Endothelial cell of umbilical vein (primary cell): ENCODE results near the gene RAMACL. TPM values are rescaled to one million over a fixed set of nuclear protein-coding genes. Genes with fewer than 3 reads are reported as not detected.

ENCODE experiments used
- BruUV-seq: library from RNA; stranded (reverse); fragments of 400-500 nt; replicated peaks from 2 replicates; lab custom pipeline; 2021; lab: Mats Ljungman, UMichigan
- CTCF ChIA-PET: fragments of 300-600, 350-600 bp; sonication (Branson Sonifier 250); formaldehyde crosslinking; loops from one replicate; lab custom pipeline; 2021; ENCODE audit warnings: antibody characterized with exemption, inconsistent platforms; lab: Charles Lee
- POLR2A ChIA-PET: fragments of 300-600, 350-600 bp; sonication (Branson Sonifier 250); formaldehyde crosslinking; loops from one replicate; lab custom pipeline; 2021; ENCODE audit warnings: antibody characterized with exemption, inconsistent platforms; lab: Charles Lee
- DNase-seq: peaks from one replicate; pipeline ENCODE4 v3.0.0-alpha.2; 2011; ENCODE audit warnings: low read depth, low spot score
- FAIRE-seq: peaks from 2 replicates; lab custom pipeline; 2011; peaks lifted over from hg19 to GRCh38; lab: Jason Lieb, UNC
- H2AFZ ChIP-seq: 2 replicates; pipeline ENCODE4 v1.6.0; 2012; ENCODE audit warnings: low read depth, low read length, control low read depth, inconsistent platforms
- H3K27ac ChIP-seq: 2 replicates; pipeline ENCODE4 v1.5.1; 2011; ENCODE audit warnings: low read depth, mild to moderate bottlenecking, control low read depth, low read length, moderate library complexity; ENCODE audit not compliant: insufficient read depth
- H3K27me3 ChIP-seq, 2 experiments: 2 replicates each; pipeline versions ENCODE4 v1.6.0 to v1.6.1; 2011; ENCODE audit warnings: low read length in 2 of 2, mixed read lengths in 1 of 2; ENCODE audit not compliant: control insufficient read depth in 2 of 2, insufficient read depth in 2 of 2
- H3K36me3 ChIP-seq, 2 experiments: 2 replicates in 1 of 2; 3 replicates in 1 of 2; pipeline ENCODE4 v1.5.1; 2011; ENCODE audit warnings: low read length in 2 of 2, mild to moderate bottlenecking in 1 of 2, moderate library complexity in 1 of 2; ENCODE audit not compliant: control insufficient read depth in 2 of 2, insufficient read depth in 2 of 2; ENCODE audit errors: extremely low read depth in 1 of 2
- H3K4me1 ChIP-seq: 3 replicates; pipeline ENCODE4 v1.5.1; 2011; ENCODE audit warnings: mild to moderate bottlenecking, low read length; ENCODE audit not compliant: control insufficient read depth, insufficient read depth; ENCODE audit errors: extremely low read depth
- H3K4me2 ChIP-seq: 2 replicates; pipeline ENCODE4 v1.6.1; 2011; ENCODE audit warnings: low read length, control low read depth, mixed read lengths; ENCODE audit not compliant: insufficient read depth
- H3K4me3 ChIP-seq, 3 experiments: fragments of 200-600 bp in 1 of 3; sonication (generic), shearing (Covaris generic) in 1 of 3; replicated peaks in 1 of 3; 2 replicates each; pipeline ENCODE4 v1.5.1; 2011 to 2016; ENCODE audit warnings: control low read depth in 3 of 3, low read length in 3 of 3, mild to moderate bottlenecking in 2 of 3, inconsistent platforms in 1 of 3, low read depth in 1 of 3, moderate library complexity in 1 of 3; ENCODE audit not compliant: insufficient read depth in 1 of 3
- H3K79me2 ChIP-seq: 2 replicates; pipeline ENCODE4 v1.6.0; 2012; ENCODE audit warnings: low read length, inconsistent platforms; ENCODE audit not compliant: control insufficient read depth, insufficient read depth
- H3K9ac ChIP-seq: replicated peaks from 2 replicates; pipeline ENCODE3; 2011; ENCODE audit warnings: low read length, control low read depth; ENCODE audit not compliant: insufficient read depth; ENCODE audit errors: extremely low read depth
- H3K9me1 ChIP-seq: replicated peaks from 3 replicates; pipeline ENCODE4 v1.6.0; 2011; ENCODE audit warnings: mild to moderate bottlenecking, low read length; ENCODE audit not compliant: control insufficient read depth, insufficient read depth; ENCODE audit errors: extremely low read depth
- H3K9me3 ChIP-seq: replicated peaks from 2 replicates; pipeline ENCODE4 v1.5.1; 2012; ENCODE audit warnings: low read length, inconsistent platforms; ENCODE audit not compliant: control insufficient read depth, insufficient read depth
- H4K20me1 ChIP-seq: replicated peaks from 2 replicates; pipeline ENCODE3; 2011; ENCODE audit warnings: mild to moderate bottlenecking, low read length; ENCODE audit not compliant: control insufficient read depth, insufficient read depth; ENCODE audit errors: extremely low read depth
- CTCF ChIP-seq, 2 donors: IDR thresholded peaks; 1 replicate in 1 of 2; 2 replicates in 1 of 2; pipeline ENCODE4 v1.5.1; 2011; ENCODE audit warnings: low read length in 2 of 2, mild to moderate bottlenecking in 2 of 2, moderate library complexity in 2 of 2, control low read depth in 1 of 2, inconsistent platforms in 1 of 2, low read depth in 1 of 2; ENCODE audit not compliant: insufficient read depth in 1 of 2; ENCODE audit errors: extremely low read depth in 1 of 2
- EZH2 ChIP-seq: IDR thresholded peaks from 2 replicates; pipeline ENCODE4 v1.6.1; 2012; ENCODE audit warnings: borderline replicate concordance, low read depth, mild to moderate bottlenecking, moderate library complexity, low read length, inconsistent platforms; ENCODE audit not compliant: severe bottlenecking
- FOS ChIP-seq: IDR thresholded peaks from 2 replicates; pipeline ENCODE4 v1.6.1; 2011; ENCODE audit warnings: mild to moderate bottlenecking, low read length, moderate library complexity, borderline replicate concordance; ENCODE audit not compliant: insufficient read depth
- GATA2 ChIP-seq: IDR thresholded peaks from 2 replicates; pipeline ENCODE4 v1.7.0; 2011; ENCODE audit warnings: low read depth, mild to moderate bottlenecking, moderate library complexity, mixed read lengths, low read length; ENCODE audit not compliant: insufficient read length, insufficient read depth
- JUN ChIP-seq: IDR thresholded peaks from 2 replicates; pipeline ENCODE4 v1.6.1; 2011; ENCODE audit warnings: borderline replicate concordance, low read depth; ENCODE audit not compliant: insufficient read length, insufficient read depth
- MYC ChIP-seq: IDR thresholded peaks from one replicate; pipeline ENCODE4 v1.6.1; 2011; ENCODE audit warnings: mild to moderate bottlenecking, low read depth, low read length
- POLR2A ChIP-seq: IDR thresholded peaks from 2 replicates; pipeline ENCODE4 v1.6.1; 2012; ENCODE audit warnings: low read depth, mild to moderate bottlenecking, control low read depth, low read length
- POLR2AphosphoS5 ChIP-seq: IDR thresholded peaks from 2 replicates; pipeline ENCODE4 v1.6.1; 2012; ENCODE audit warnings: low read depth, mild to moderate bottlenecking, control low read depth, low read length, moderate library complexity; ENCODE audit not compliant: insufficient read depth
- dilution Hi-C: fragments of 300-500 bp; cut with MboI; formaldehyde crosslinking; loops from one replicate; pipeline ENCODE4 v1.15.0; 2019; ENCODE audit warnings: low sequenced_read_pairs; ENCODE audit not compliant: extremely low pct_ligation_motif_present
- intact Hi-C: fragments of 100-400 bp; cut with micrococcal nuclease; formaldehyde crosslinking; loops from one replicate; pipeline ENCODE4 v1.10.0; 2022
- polyA plus RNA-seq, 4 experiments: library from polyadenylated mRNA; depleted of rRNA in 3 of 4; stranded (reverse) in 3 of 4; unstranded in 1 of 4; fragments of >200 nt; gene quantifications; 2 replicates each; pipeline versions ENCODE4 v1.2.1 to v1.2.3, GENCODE V29; 2011 to 2012; ENCODE audit warnings: missing spikeins in 1 of 4
- total RNA-seq: library from RNA; stranded (reverse); gene quantifications from 2 replicates; pipeline ENCODE4 v1.2.3, GENCODE V29; 2021
- TF ChIP-seq, protein P1 (sequence below): IDR thresholded peaks from 2 replicates; pipeline ENCODE4 v1.6.1; 2011; ENCODE audit not compliant: insufficient read depth, insufficient read length

The RAMACL gene
- total and polyA plus RNA-seq, 2 donors (not counting 3 experiments of a cell fraction or from before 2014, with no cell fraction given), result 0.17 to 5.3 TPM

- no TSS peak for BruUV-seq
- Histone ChIP-seq H3K9me3 (no peaks in the 10 kb centered on the region), H4K20me1 (no peaks in the 10 kb centered on the region), H3K4me1 (peaks cover 9% of the 10 kb centered on the region), H3K36me3 (peaks cover 3 to 4% of the 10 kb centered on the region in 2 experiments), H2AFZ (no peak overlapping the region), H3K9me1 (no peaks in the 10 kb centered on the region), H3K27ac (no peak overlapping the region), H3K79me2 (no peaks in the 10 kb centered on the region), H3K4me2 (no peak overlapping the region), H3K4me3 (no peak overlapping the region), H3K27me3 (no peaks in the 10 kb centered on the region), H3K9ac (no peak overlapping the region)
- dilution Hi-C loops, result no loop called here
- no peak for TF ChIP-seq GATA2
- no peak for TF ChIP-seq CTCF (IDR thresholded peaks at IDR 0.05; ENCODE audit: extremely low read depth in 1 of 2, insufficient read depth in 1 of 2, low read depth in 1 of 2, low read length in 2 of 2)
- no peak for TF ChIP-seq POLR2AphosphoS5
- TF ChIP-seq MYC, result no peak
- no peak for TF ChIP-seq POLR2A
- no peak for TF ChIP-seq EZH2
- TF ChIP-seq, protein P1, sequence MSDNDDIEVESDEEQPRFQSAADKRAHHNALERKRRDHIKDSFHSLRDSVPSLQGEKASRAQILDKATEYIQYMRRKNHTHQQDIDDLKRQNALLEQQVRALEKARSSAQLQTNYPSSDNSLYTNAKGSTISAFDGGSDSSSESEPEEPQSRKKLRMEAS, result no peak
- TF ChIP-seq FOS, result no peak
- TF ChIP-seq JUN, result no peak
- ChIA-PET POLR2A (no interaction called here), CTCF (no interaction called here)
- intact Hi-C loops, result no loop called here
- DNase-seq, result no peak
- no peak for FAIRE-seq
Measured at GRCh38 chr6:166545156-166546034, 41.1 kb downstream of the RAMACL start.
